Neural crest cell (in vitro differentiated cells): Measurements from ENCODE around the gene NBPF4. TPM values are rescaled to one million over a fixed set of nuclear protein-coding genes. Genes with fewer than 3 reads are reported as not detected.
"Not testable (repeated sequence)": the region's sequence is repeated elsewhere in the genome, so short reads cannot be mapped to it uniquely, and the experiment has no call there.

Experiments
- DNase-seq: peaks from one replicate; pipeline ENCODE4 v3.0.0; 2021; ENCODE audit warnings: low read depth, mixed read lengths, low spot score
- H3K27ac Mint-ChIP-seq: one replicate; pipeline ENCODE4 v1.8.0; 2021; ENCODE audit warnings: mild to moderate bottlenecking, mixed read lengths; ENCODE audit not compliant: unreplicated experiment
- H3K27me3 Mint-ChIP-seq: 2 replicates; pipeline ENCODE4 v1.8.0; 2021; ENCODE audit warnings: low read depth, mild to moderate bottlenecking, mixed read lengths
- H3K36me3 Mint-ChIP-seq: 2 replicates; pipeline ENCODE4 v1.8.0; 2021; ENCODE audit warnings: low read depth, mild to moderate bottlenecking, mixed read lengths
- H3K4me1 Mint-ChIP-seq: 2 replicates; pipeline ENCODE4 v1.8.0; 2021; ENCODE audit warnings: mixed read lengths
- H3K4me3 Mint-ChIP-seq: one replicate; pipeline ENCODE4 v1.8.0; 2021; ENCODE audit warnings: mild to moderate bottlenecking, mixed read lengths
- H3K9me3 Mint-ChIP-seq: 2 replicates; pipeline ENCODE4 v1.8.0; 2021; ENCODE audit warnings: mixed read lengths
- long read RNA-seq: library from polyadenylated mRNA; unstranded; transcript quantifications from one replicate; pipeline ENCODE4 v2.0.0, GENCODE V29; 2020
- total RNA-seq: library from RNA; stranded (reverse); gene quantifications from 2 replicates; pipeline ENCODE4 v1.2.1, GENCODE V29; 2021

NBPF4 gene, protein sequence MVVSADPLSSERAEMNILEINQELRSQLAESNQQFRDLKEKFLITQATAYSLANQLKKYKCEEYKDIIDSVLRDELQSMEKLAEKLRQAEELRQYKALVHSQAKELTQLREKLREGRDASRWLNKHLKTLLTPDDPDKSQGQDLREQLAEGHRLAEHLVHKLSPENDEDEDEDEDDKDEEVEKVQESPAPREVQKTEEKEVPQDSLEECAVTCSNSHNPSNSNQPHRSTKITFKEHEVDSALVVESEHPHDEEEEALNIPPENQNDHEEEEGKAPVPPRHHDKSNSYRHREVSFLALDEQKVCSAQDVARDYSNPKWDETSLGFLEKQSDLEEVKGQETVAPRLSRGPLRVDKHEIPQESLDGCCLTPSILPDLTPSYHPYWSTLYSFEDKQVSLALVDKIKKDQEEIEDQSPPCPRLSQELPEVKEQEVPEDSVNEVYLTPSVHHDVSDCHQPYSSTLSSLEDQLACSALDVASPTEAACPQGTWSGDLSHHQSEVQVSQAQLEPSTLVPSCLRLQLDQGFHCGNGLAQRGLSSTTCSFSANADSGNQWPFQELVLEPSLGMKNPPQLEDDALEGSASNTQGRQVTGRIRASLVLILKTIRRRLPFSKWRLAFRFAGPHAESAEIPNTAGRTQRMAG
- not detected in 2 replicates for total RNA-seq
- long read RNA-seq, result 0 reads

DNA sequence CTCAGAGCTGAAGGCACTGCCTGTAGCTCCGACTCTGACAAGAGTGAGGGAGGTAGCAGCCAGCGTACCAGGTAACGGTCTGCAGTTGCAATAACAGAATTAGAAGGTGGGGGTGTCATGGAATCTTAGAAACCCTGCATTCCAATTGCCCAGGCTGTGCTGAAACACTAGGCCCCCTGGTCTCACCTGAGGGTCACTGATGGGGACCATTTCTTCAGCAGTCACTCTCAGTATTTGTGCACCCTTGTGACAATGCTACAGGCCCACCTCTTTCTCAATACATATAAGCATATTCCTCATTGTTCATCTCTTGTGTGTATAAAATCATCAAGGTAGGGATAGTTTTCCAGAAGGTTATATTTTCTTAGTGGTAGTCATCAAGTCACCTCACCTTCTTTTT is at the start of gene NBPF4:
TSS of gene NBPF4 (minus strand) at position 101 of the 400 bp plus-strand sequence. CDS start 315 bp downstream, outside the sequence.
- H3K4me1 Mint-ChIP-seq, H3K36me3 Mint-ChIP-seq: not testable (repeated sequence)

GRCh38 chr1:108282528-108283257 is 38.8 kb upstream of the NBPF4 start:
- not testable (repeated sequence) for DNase-seq, H3K27me3 Mint-ChIP-seq, H3K4me3 Mint-ChIP-seq, H3K36me3 Mint-ChIP-seq, H3K9me3 Mint-ChIP-seq, H3K4me1 Mint-ChIP-seq, H3K27ac Mint-ChIP-seq

More for the DNA sequence above, at the start of gene NBPF4:
- H3K9me3 Mint-ChIP-seq, DNase-seq, H3K27me3 Mint-ChIP-seq, H3K27ac Mint-ChIP-seq, H3K4me3 Mint-ChIP-seq: not testable (repeated sequence)

DNA sequence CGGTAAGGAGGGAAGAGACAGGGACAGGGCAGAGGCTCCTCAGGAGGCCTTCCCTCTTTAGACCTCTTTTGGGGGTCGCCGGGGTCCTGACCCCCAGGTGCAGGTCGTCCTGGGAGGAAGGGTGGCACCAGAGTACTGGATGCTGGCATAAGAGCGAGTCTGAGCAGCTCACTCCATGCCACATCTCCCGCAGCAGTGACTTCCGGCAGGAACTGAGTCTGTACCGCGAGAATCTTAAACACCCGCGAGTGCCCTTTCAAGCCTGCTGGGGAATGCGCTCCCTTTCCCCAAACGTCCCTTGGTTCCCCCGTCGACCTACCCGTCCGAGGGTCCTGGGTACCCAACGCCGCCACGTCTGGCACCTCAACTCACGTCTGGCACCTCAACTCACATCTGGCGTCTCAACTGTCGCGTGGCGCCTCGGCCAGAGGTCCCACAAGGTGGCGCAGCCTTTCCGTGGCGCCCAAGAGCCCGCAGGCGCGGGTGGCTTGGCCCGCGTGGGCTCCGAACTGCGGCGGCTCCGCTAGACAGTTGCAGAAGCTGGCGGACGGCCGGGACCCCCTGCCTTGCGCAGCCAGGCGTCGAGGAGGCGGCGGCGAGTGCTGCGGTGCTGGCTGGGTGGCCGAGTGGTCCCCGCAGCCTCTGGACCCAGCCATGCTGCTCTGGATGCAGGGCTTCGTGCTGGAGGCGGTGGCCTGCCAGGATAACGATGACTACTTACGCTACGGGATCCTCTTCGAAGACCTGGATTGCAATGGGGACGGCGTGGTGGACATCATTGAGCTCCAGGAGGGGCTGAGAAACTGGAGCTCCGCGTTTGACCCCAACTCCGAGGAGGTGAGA is 28.8 kb upstream of the NBPF4 start:
- not testable (repeated sequence) for H3K4me1 Mint-ChIP-seq, H3K27ac Mint-ChIP-seq, H3K27me3 Mint-ChIP-seq, H3K36me3 Mint-ChIP-seq, H3K4me3 Mint-ChIP-seq, DNase-seq, H3K9me3 Mint-ChIP-seq

DNA sequence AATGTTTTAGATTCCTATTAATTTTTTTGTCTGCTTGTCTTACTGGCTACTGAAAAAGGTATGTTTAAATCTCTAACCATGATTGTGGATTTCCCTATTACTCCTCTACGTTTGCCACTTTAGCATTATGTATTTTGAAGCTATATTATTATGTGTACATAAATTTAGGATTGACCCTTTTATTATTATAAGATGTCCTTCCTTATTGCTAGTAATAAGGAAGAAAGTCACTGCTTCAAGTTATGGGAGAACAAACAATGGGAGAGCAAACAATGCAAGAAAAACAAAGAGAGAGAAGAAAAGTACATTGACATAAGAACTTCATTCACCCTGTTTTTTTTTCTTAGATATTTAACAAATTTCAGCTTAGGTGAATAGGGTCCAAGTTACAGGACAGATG is 23.2 kb upstream of the NBPF4 start:
- H3K4me3 Mint-ChIP-seq, H3K4me1 Mint-ChIP-seq, H3K36me3 Mint-ChIP-seq, DNase-seq, H3K27me3 Mint-ChIP-seq, H3K9me3 Mint-ChIP-seq, H3K27ac Mint-ChIP-seq: not testable (repeated sequence)

DNA sequence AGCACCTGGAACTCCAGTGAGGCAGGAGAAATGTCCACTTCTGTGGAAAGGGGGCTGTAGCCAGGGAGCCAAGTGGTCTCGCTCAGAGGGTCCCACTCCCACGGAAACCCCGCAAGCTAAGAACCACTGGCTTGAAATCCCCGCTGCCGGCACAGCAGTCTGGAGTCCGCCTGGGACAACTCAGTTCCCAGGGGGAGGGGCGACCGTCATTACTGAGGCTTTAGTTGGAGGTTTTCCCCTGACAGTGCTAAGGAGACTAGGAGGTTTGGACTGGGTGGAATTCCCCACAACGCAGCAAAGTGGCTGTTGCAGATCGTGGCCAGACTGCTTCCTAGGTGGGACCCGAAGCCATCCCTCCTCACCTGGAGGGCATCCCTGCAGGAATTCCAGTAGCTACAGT is 18.1 kb upstream of the NBPF4 start:
- not testable (repeated sequence) for H3K9me3 Mint-ChIP-seq, H3K4me1 Mint-ChIP-seq, H3K36me3 Mint-ChIP-seq, H3K27ac Mint-ChIP-seq, H3K4me3 Mint-ChIP-seq, H3K27me3 Mint-ChIP-seq, DNase-seq

DNA sequence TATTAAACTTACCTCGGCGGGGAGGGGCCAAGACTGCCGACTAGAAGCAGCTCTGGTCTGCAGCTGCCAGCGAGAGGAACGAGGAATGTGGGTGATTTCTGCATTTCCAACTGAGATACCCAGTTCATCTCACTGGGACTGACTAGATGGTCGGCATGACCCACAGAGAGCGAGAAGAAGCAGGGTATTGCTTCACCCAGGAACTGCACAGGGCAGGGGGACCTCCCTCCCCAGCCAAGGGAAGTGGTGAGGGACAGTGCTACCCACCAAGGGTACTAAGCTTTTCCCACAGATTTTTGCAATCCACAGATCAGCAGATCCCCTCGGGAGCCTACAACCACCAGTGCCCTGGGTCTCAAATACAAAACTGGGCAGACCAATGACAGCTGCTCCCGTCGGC is 17.6 kb upstream of the NBPF4 start:
- not testable (repeated sequence) for H3K27ac Mint-ChIP-seq, H3K9me3 Mint-ChIP-seq, H3K4me1 Mint-ChIP-seq, H3K36me3 Mint-ChIP-seq, DNase-seq, H3K4me3 Mint-ChIP-seq, H3K27me3 Mint-ChIP-seq

DNA sequence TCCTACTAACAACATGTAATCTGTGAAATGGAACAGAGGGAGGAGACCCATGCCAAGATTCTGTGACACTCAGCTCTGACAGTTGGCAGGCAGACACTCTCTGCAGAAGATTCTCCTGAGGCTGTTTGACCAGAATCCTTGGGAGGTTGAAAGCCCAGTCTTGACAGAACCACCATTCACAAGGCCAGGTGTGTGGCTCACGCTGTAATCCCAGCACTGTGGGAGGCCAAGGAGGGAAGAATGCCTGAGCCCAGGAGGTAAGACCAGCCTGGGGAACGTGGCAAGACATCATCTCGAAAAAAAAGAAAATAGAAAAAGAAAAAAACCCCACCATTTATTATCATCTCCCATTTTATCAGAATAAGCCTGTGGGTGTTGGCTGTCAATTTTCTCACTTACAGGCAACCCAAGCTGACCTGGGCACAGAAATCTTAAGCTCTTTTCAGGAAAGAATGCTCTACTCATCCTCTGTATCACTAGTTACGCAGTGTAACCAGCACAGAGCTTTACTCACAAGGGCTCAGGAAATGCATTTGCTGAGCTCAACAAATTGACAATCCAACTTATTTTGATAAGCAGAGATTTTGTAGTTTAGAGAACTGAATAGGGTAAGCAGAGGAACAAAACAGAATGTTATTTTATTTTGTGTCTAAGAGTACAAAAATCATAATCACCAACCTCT is 16.8 kb upstream of the NBPF4 start:
- H3K36me3 Mint-ChIP-seq, H3K9me3 Mint-ChIP-seq, DNase-seq, H3K4me1 Mint-ChIP-seq, H3K27ac Mint-ChIP-seq, H3K4me3 Mint-ChIP-seq, H3K27me3 Mint-ChIP-seq: not testable (repeated sequence)

GRCh38 chr1:108255426-108255825 is 11.6 kb upstream of the NBPF4 start:
- not testable (repeated sequence) for H3K27ac Mint-ChIP-seq, H3K27me3 Mint-ChIP-seq, H3K4me3 Mint-ChIP-seq, H3K36me3 Mint-ChIP-seq, H3K4me1 Mint-ChIP-seq, DNase-seq, H3K9me3 Mint-ChIP-seq

DNA sequence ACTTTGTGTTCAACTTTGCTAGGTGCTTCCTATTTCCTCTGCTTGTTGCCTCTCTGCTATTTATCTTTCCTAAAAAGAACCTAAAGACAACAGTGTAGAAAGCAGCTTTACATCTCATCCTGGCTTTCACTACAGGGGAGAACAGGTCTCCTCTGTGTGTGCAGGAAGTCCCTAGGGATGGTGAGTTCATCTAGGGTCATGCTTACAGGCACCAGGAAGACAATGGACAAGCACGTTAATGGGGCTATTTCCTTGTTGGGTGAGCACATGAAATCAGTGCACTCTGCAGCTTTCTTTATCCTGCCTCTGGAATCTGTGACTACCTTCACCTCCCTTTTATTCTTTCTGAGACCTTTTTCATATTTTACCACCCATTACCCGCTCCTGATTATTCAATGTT is 4.5 kb downstream of the NBPF4 start:
- H3K4me1 Mint-ChIP-seq, H3K4me3 Mint-ChIP-seq, H3K36me3 Mint-ChIP-seq, H3K27me3 Mint-ChIP-seq, DNase-seq, H3K9me3 Mint-ChIP-seq, H3K27ac Mint-ChIP-seq: not testable (repeated sequence)

DNA sequence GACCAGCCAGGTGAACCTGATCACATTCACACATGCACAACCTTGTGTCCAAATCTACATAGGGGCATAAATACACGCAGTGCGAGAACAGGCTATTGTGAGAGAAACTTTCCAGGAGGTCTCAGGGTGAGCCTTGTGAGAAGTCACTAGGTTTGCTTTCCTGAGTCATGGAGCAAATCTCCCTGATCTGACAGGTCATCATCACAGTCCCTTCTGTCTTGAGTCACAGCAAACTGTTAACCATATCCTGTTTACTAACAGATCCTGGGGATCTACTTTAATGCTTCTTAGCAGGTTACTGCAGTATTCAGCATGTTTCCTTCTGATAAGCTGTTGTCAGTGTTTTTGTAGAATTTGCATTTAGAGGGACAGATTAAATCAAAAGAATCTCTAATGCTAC is 8.6 kb downstream of the NBPF4 start:
- not testable (repeated sequence) for DNase-seq, H3K4me1 Mint-ChIP-seq, H3K4me3 Mint-ChIP-seq, H3K27me3 Mint-ChIP-seq, H3K36me3 Mint-ChIP-seq, H3K27ac Mint-ChIP-seq, H3K9me3 Mint-ChIP-seq

- not testable (repeated sequence) for DNase-seq, H3K4me1 Mint-ChIP-seq, H3K9me3 Mint-ChIP-seq, H3K27ac Mint-ChIP-seq, H3K27me3 Mint-ChIP-seq, H3K36me3 Mint-ChIP-seq, H3K4me3 Mint-ChIP-seq
These were observed 11.7 kb downstream of the NBPF4 start for GRCh38 chr1:108232183-108232582.

DNA sequence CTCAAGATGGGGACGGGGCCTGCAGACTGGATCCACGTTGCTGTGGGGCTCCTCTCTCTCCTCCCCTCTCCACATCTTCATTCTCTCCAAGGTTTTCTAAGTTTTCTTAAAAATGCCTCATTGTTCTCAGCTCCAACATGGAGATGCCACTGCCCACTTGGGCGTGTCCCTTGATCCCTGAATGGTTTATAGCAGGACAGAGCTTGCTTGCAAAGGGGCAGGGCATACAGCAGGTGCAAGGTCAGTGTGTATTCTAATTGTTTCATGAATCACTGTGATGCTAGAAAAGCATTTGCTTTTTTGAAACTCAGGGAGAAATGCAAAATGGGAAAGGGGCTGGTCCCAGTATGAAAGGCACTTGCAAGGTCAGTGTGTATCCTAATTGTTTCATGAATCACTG is 13.9 kb downstream of the NBPF4 start:
- not testable (repeated sequence) for H3K9me3 Mint-ChIP-seq, H3K36me3 Mint-ChIP-seq, H3K4me1 Mint-ChIP-seq, DNase-seq, H3K27me3 Mint-ChIP-seq, H3K4me3 Mint-ChIP-seq, H3K27ac Mint-ChIP-seq
